ACHN (cell line): ENCODE data around the gene EGFR.

Experiments used
- DNase-seq: peaks from one replicate; pipeline ENCODE4 v3.0.0-alpha.2; 2015
- in situ Hi-C: cut with HindIII; loops from 2 replicates; pipeline ENCODE4 v1.10.0; 2017; ENCODE audit warnings: low sequenced_read_pairs, low pct_ligation_motif_present, low pct_unique_long_range_greater_than_20kb

Gene EGFR

DNA sequence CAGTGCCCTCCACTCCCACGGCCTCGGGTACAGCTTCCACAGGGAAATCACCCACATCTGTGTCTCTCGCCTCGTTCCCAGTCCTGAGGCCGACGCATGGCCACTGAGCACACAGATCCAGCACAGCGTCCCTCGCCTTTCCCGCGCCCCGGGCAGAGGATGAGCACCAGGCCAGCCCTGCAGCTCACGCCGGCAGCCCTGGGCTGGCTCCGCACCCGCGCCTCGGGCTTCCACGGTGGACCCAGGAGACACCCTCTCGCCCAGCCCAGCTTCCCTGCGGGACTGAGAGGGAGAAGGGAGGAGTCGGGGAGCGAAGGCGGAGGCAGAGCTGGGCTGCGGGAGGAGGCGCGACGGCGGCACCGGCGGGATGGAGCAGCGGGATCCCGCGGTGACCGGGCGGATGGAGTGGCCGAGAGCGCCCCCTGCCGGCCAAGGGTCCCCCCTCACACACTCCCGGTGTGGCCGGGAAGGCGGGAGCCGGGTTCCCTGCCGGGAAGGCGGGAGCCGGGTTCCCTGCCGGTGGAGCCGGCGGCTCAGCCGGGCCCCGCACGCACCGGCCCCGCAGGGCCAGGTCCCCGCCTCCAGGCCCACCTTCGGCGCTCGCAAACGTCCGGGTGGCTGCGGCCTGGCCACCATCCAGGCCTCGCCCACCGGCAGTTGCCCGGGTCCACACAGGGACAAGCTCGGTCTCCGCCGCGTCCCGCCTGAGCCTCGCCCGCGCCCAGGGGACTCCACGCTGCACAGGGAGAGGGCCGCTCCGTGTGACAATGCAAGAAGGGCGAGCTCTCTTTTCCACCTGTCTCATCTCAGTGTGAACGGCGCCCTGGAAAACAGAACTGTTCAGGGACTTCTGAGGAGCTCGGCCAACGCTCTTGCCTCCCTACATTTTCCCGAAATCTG lies 236.0 kb downstream of the EGFR start:
- DNase-seq = peak; percentile 90
- in situ Hi-C loops = loop anchor here (10.0 kb wide), 1 partner anchor 50 kb away; no protein-coding TSS in a partner anchor

DNA sequence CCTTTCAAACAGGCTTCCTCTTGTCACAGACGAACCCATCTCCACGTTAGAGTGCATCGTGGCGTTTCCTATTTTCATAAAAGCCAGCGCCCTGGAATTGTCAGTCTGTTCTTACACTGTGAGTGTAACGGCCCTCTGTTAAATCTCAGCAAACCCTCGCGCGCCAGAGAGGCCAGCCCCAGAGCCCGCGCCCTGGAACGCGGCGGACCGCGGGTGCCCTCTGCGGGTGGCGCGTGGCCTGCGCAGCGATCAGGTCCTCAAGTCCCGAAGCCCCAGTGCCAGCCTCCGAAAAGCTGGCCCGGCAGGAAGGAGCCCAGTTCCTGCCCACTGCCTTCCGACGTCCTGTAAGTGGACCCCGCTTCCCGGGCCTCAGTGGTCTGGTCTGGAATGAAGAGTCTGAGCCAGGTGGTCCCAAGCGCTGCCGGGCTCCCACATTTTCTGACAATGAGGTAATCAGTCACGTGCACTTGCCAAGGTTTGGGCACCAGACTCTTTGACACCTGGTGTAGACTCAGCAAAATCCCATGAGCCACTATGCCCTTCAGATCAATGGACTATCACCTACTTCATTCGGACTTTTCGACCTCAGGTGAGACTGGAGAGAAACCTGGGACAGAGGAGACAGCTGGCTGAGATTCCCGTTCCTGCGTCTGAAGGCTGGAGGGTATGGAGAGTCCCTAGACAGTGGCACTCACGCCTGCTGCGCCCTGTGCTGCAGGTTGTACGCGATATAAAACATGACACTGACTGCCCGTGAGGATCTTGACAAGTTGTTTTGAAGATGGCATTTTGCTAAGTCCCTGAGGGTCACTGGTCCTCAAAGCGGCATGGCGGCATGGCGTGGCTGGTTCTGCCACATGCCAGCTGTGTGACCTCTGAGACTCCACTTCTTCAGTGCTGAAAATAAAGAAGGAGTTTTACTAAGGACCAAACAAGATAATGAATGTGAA lies 237.0 kb downstream of the EGFR start:
- DNase-seq = peak; percentile 92
- in situ Hi-C loops = loop anchor here (10.0 kb wide), 1 partner anchor 51 kb away; no protein-coding TSS in a partner anchor

DNA sequence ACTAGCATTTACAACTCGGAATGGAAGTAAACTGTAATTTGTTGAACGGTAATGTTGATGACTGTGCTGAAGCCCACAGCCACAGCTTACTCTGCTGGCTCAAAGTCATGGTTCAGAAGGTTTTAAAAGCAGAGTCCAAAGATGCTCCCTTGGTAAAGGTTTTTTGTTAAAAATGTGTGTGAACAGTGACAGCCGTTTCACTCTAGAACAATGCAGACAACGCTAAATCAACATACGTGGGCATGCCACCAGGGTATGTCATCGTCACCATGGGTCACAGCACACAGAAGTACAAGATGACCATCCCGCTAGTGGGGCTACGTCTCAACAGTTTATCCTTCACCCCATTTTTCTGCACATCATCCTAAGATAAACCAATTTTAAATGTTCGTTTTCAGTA lies 239.8 kb downstream of the EGFR start:
- in situ Hi-C loops = loop anchor here (10.0 kb wide), 1 partner anchor 54 kb away; no protein-coding TSS in a partner anchor
- no peak for DNase-seq

DNA sequence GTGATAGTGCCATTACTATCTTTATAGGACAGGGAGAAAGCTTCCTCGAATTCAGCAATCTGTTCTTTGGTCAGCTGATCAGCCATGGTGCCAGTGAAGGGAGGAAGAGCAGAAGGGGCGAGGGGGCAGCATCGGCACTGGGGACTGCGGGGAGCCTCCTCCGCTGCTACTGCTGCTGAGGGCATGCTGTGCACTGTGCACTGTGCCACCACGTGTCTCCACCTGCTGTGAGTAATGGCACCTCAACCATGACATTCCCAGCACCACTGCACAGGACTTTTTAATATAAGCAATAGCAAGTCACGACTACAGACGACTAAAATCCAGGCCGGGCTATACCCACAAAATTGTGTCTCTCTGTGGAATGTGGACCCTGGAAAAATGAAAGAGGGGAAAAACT lies 241.4 kb downstream of the EGFR start:
- DNase-seq = no peak
- in situ Hi-C loops = loop anchor here (10.0 kb wide), 1 partner anchor 485 kb away; no protein-coding TSS in a partner anchor

DNA sequence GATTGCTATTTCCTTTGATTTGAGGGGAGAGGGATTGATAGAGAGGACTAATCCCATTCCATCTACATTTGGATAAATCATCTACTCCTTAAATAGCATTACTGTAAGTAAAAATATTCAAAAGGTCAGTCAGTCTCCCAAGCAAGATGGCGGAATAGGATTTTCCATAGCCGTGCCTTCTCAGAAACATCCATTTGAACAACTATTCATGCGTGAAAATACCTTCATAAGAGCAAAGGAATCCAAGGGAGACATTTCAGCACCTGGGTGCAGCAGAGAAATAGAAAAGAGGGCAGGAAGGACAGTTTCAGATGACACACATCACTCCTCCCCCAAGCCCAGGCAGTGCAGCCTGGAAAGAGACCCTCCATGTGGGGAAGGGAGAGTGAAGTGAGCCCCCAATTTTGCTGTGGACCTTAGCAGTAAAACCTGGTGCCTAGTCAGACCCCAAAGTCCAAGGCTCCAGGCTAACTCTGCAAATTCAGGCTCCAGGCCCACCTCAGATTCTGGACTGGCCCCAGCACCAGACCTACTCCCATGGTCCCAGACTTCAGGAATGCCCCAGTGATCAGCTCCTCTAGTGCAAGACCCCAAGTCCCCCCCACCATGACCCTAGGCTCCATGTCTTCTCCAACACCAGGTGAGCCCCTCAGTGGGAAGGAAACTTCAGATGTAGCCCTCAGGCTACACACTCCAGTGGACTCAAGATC lies 242.0 kb downstream of the EGFR start:
- in situ Hi-C loops = loop anchor here (10.0 kb wide), 1 partner anchor 486 kb away; no protein-coding TSS in a partner anchor
- DNase-seq = no peak
